ENCODE results near the gene TNNI2. TPM values are rescaled to one million over a fixed set of nuclear protein-coding genes. Genes with fewer than 3 reads are reported as not detected.

TNNI2 gene
- total and polyA plus RNA-seq, 2 donors (not counting 1 experiment from before 2014, with no cell fraction given) = 2.9 to 12.9 TPM

- ChIA-PET CTCF (interaction anchor here (0.8 to 10.0 kb wide), 12 partner anchors 12 to 317 kb away, joined by 3 to 394 read pairs (median 5); partner anchors contain the start of gene PRR33), POLR2A (no interaction called here)
- ATAC-seq (ENCODE audit: low read depth) = no peak
- H3K9me3 ChIP-seq (ENCODE audit: control extremely low read depth in 1 of 3, control insufficient read depth in 2 of 3, insufficient read depth in 1 of 3, low read length in 2 of 3) = no peaks in the 10 kb centered on the region
- no peak overlapping the region for H3K4me3 Mint-ChIP-seq
- peaks cover 0 to 24% (median 5%) of the 10 kb centered on the region in 4 experiments for H3K27me3 ChIP-seq (replicated peaks in 1 of 4; ENCODE audit: control extremely low read depth in 1 of 4, control insufficient read depth in 3 of 4, insufficient read depth in 4 of 4, low read length in 3 of 4)
- no peak overlapping the region for H2AFZ ChIP-seq (ENCODE audit: insufficient read depth, low read depth, low read length, poor library complexity, severe bottlenecking)
- H3K27me3 Mint-ChIP-seq = peaks cover 4% of the 10 kb centered on the region
- no peaks in the 10 kb centered on the region for H3K9me3 Mint-ChIP-seq (ENCODE audit: insufficient read depth)
- no peak overlapping the region for H3K9ac ChIP-seq (ENCODE audit: low read length)
- DNase-seq = no peak
- no peaks in the 10 kb centered on the region for H4K20me1 ChIP-seq (ENCODE audit: control insufficient read depth, insufficient read depth, low read length, poor library complexity, severe bottlenecking)
- intact Hi-C loops (cut with micrococcal nuclease) = no loop called here
- H3K4me3 ChIP-seq (ENCODE audit: control extremely low read depth in 1 of 5, extremely low read depth in 1 of 5, insufficient read depth in 1 of 5, low read depth in 2 of 5, low read length in 4 of 5) = no peak overlapping the region
- no peaks in the 10 kb centered on the region for H3K36me3 ChIP-seq (replicated peaks in 1 of 2; ENCODE audit: control extremely low read depth in 1 of 2, control insufficient read depth in 1 of 2, extremely low read depth in 1 of 2, insufficient read depth in 2 of 2, low read length in 1 of 2)
- peaks cover 41 to 48% of the 10 kb centered on the region in 2 donors for H3K4me1 ChIP-seq (ENCODE audit: control insufficient read depth in 2 of 2, insufficient read depth in 2 of 2, low read length in 2 of 2)
- peaks cover 26% of the 10 kb centered on the region for H3K4me1 Mint-ChIP-seq
- peaks cover 31% of the 10 kb centered on the region for H3K79me2 ChIP-seq (ENCODE audit: control insufficient read depth, insufficient read depth, low read length)
- TF ChIP-seq, protein P1, sequence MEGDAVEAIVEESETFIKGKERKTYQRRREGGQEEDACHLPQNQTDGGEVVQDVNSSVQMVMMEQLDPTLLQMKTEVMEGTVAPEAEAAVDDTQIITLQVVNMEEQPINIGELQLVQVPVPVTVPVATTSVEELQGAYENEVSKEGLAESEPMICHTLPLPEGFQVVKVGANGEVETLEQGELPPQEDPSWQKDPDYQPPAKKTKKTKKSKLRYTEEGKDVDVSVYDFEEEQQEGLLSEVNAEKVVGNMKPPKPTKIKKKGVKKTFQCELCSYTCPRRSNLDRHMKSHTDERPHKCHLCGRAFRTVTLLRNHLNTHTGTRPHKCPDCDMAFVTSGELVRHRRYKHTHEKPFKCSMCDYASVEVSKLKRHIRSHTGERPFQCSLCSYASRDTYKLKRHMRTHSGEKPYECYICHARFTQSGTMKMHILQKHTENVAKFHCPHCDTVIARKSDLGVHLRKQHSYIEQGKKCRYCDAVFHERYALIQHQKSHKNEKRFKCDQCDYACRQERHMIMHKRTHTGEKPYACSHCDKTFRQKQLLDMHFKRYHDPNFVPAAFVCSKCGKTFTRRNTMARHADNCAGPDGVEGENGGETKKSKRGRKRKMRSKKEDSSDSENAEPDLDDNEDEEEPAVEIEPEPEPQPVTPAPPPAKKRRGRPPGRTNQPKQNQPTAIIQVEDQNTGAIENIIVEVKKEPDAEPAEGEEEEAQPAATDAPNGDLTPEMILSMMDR (IDR thresholded peaks at IDR 0.05) = no peak
- TF ChIP-seq EZH2 (IDR thresholded peaks at IDR 0.05; ENCODE audit: borderline replicate concordance, insufficient read depth, low read depth, low read length, poor library complexity, severe bottlenecking) = no peak
- WGBS (ENCODE audit: insufficient coverage) = 91% methylated on average over 43 of the region's 43 CpGs
- H3K4me2 ChIP-seq (replicated peaks; ENCODE audit: low read depth, low read length, poor library complexity, severe bottlenecking) = no peak overlapping the region
- no peak overlapping the region for H3K27ac ChIP-seq (ENCODE audit: low read length in 2 of 2)
- H3K27ac Mint-ChIP-seq = no peak overlapping the region
Observed at GRCh38 chr11:1836011-1836945, 2.5 kb upstream of the TNNI2 start.
